Measurements from ENCODE around the gene TMEM198. TPM values are rescaled to one million over a fixed set of nuclear protein-coding genes. Genes with fewer than 3 reads are reported as not detected.

The TMEM198 gene
- total RNA-seq, 1 donor from 2014 or later, result 2.9 TPM

GRCh38 chr2:219548990-219549389, 5.2 kb downstream of the TMEM198 start:
- DNase-seq, result no peak
- peaks cover 19% of the 10 kb centered on the region for H3K4me1 ChIP-seq
- intact Hi-C loops (cut with DNase I), result no loop called here

GRCh38 chr2:219549619-219550018, 5.8 kb downstream of the TMEM198 start:
- intact Hi-C loops (cut with DNase I), result no loop called here
- DNase-seq (no peak), ATAC-seq (no peak)
- TF ChIP-seq CTCF (IDR thresholded peaks at IDR 0.05), result no peak
- Histone ChIP-seq H3K9me3 (no peaks in the 10 kb centered on the region), H3K4me1 (peaks cover 12% of the 10 kb centered on the region), H3K27me3 (peaks cover 23% of the 10 kb centered on the region), H3K27ac (no peak overlapping the region), H3K4me3 (no peak overlapping the region), H3K36me3 (no peaks in the 10 kb centered on the region)

More at GRCh38 chr2:219548990-219549389, 5.2 kb downstream of the TMEM198 start:
- ATAC-seq, result no peak
- H3K27ac ChIP-seq, result no peak overlapping the region
- no peak overlapping the region for H3K4me3 ChIP-seq
- peaks cover 22% of the 10 kb centered on the region for H3K27me3 ChIP-seq
- H3K9me3 ChIP-seq, result no peaks in the 10 kb centered on the region
- TF ChIP-seq CTCF (IDR thresholded peaks at IDR 0.05), result no peak
- H3K36me3 ChIP-seq, result no peaks in the 10 kb centered on the region

GRCh38 chr2:219551441-219552381, 7.9 kb downstream of the TMEM198 start:
- peak overlapping the region; percentile 69 for H3K4me3 ChIP-seq
- peaks cover 11% of the 10 kb centered on the region for H3K4me1 ChIP-seq
- H3K36me3 ChIP-seq, result no peaks in the 10 kb centered on the region
- peak; percentile 2 for ATAC-seq
- TF ChIP-seq CTCF (IDR thresholded peaks at IDR 0.05), result no peak
- intact Hi-C loops (cut with DNase I), result no loop called here
- no peak overlapping the region for H3K27ac ChIP-seq
- no peak for DNase-seq
- H3K27me3 ChIP-seq, result peaks cover 23% of the 10 kb centered on the region
- H3K9me3 ChIP-seq, result no peaks in the 10 kb centered on the region

- peak; percentile 92 for DNase-seq
- no peak for TF ChIP-seq CTCF (IDR thresholded peaks at IDR 0.05)
- peak overlapping the region; percentile 69 for H3K4me3 ChIP-seq
- H3K36me3 ChIP-seq, result no peaks in the 10 kb centered on the region
- no peaks in the 10 kb centered on the region for H3K9me3 ChIP-seq
- H3K27ac ChIP-seq, result peak overlapping the region; percentile 42
- peaks cover 11% of the 10 kb centered on the region for H3K4me1 ChIP-seq
- ATAC-seq, result peak; percentile 93
- intact Hi-C loops (cut with DNase I), result no loop called here
- peaks cover 23% of the 10 kb centered on the region for H3K27me3 ChIP-seq
Measured at GRCh38 chr2:219552382-219553167, 8.7 kb downstream of the TMEM198 start.

GRCh38 chr2:219553168-219553417, 9.3 kb downstream of the TMEM198 start:
- H3K36me3 ChIP-seq, result no peaks in the 10 kb centered on the region
- no peak for ATAC-seq
- peaks cover 23% of the 10 kb centered on the region for H3K27me3 ChIP-seq
- no peaks in the 10 kb centered on the region for H3K9me3 ChIP-seq
- intact Hi-C loops (cut with DNase I), result no loop called here
- no peak overlapping the region for H3K27ac ChIP-seq
- H3K4me3 ChIP-seq, result peak overlapping the region; percentile 69
- DNase-seq, result no peak
- TF ChIP-seq CTCF (IDR thresholded peaks at IDR 0.05), result no peak
- peaks cover 11% of the 10 kb centered on the region for H3K4me1 ChIP-seq
